LoVo (cell line): Measurements from ENCODE around the gene TRMT2B.
"Not testable (repeated sequence)": the region's sequence is repeated elsewhere in the genome, so short reads cannot be mapped to it uniquely, and the experiment has no call there.

Experiments
- DNase-seq: peaks from one replicate; pipeline ENCODE4 v3.0.0-alpha.2; 2016; ENCODE audit warnings: low spot score

TRMT2B gene, protein sequence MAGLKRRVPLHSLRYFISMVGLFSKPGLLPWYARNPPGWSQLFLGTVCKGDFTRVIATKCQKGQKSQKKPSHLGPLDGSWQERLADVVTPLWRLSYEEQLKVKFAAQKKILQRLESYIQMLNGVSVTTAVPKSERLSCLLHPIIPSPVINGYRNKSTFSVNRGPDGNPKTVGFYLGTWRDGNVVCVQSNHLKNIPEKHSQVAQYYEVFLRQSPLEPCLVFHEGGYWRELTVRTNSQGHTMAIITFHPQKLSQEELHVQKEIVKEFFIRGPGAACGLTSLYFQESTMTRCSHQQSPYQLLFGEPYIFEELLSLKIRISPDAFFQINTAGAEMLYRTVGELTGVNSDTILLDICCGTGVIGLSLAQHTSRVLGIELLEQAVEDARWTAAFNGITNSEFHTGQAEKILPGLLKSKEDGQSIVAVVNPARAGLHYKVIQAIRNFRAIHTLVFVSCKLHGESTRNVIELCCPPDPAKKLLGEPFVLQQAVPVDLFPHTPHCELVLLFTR

GRCh38 chrX:101051549-101052302, at the start of gene TRMT2B:
TRMT2B (minus strand) TSS chrX:101052111; CDS start chrX:101042289, 9,822 bp downstream.
- DNase-seq = peak; percentile 65

- DNase-seq = peak; percentile 86
Observed at GRCh38 chrX:101097546-101098453, 45.9 kb upstream of the TRMT2B start, which contains the start of gene CENPI. CENPI (plus strand) TSS chrX:101098204; CDS start chrX:101101071, 2,867 bp downstream.

DNA sequence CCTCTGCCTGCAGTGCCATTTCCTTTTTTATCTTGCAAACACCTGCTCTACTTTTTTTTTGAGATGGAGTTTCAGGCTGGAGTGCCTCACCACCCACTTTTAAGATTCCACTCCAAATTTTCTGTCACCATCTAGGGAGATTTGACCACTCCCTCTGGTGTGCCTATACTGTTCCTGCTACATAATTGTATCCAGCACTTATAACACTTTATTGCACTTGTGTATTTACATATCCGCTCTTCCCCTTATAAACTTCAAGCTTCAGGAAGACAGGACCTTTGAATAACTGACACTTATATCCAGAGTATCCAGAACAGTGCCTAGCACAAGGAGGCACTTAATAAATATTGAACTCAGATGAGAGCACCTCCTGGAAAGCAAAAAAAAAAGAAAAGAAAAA, 39.9 kb upstream of the TRMT2B start:
- no peak for DNase-seq

DNA sequence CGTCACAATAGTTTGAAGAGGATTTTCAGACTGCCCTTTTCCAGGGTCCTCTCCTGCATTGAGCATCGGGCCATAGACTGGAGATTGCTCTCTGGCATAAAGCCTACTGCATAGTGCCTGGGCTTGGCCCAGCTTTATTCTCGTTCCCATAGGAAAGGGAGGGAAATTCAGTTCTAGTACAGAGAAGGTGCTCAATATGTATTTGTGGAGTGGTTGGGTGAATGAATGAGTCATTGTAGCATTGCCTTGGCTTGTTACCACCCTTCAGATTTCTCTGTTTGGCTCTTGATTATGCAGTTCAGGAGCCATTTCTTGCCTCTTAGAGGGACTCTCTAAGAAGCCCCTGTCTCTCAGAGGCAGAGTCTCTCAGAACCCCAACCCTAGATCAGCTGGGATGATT, 29.3 kb upstream of the TRMT2B start:
- no peak for DNase-seq

- DNase-seq = no peak
Observed at GRCh38 chrX:101080326-101081124, 28.6 kb upstream of the TRMT2B start.

DNA sequence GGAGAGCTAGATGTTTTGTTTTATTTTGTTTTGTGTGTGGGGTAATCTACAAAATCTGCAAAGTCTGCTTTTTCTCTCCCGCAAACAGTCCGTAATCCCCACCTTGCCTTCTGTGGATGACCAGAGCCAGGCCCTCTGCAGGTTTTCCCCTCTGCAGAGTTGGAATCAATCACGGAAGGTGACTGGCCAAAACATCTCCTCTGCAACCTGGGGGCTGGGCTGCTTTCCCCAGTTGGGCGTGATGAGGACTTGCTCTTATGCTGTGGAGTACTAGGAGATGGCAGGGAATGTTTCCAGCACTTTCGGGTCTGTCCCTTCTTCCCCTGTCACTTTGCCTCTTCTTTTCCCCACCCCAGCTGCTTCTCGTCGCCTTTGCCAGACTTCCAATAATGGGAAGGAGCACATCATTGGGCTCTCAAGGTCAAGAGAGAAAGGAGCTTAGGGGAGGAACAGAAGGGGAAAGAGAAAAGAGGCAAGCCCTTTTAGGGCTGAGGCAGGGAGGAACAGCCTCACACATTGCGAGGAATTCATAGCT, 27.9 kb upstream of the TRMT2B start:
- no peak for DNase-seq

DNA sequence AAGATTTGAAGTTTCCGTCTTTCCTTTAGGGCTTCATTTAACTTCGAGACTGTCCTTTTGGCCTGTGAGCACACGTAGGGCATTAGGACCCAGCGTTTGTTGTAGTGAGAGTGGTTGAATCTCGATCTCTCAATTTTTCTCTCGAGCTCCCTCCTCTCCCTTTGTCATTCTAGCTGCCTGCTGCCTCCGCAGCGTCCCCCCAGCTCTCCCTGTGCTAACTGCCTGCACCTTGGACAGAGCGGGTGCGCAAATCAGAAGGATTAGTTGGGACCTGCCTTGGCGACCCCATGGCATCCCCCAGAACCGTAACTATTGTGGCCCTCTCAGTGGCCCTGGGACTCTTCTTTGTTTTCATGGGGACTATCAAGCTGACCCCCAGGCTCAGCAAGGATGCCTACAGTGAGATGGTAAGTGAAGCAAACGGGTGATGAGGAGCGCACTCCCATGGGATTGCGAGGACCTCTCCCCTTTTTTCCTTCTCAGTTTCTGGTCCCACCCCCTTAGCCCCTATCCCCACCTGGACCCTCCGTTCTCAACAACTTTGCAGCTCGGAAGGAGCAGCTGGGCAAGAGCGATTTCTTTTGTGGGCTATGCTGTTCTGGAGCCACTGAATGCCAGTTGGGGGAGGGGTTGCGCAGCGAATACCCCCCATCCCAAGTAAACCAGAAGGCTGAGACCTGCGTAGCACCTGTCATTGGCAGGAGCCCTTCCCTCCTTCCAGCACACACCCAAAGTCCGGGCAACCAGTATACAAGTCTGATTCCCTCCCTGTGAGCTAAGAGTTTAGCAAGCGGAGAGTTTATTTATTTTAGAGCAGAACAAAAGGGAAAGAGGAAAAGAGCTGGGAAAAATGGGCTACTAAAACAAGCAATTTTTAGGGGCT, 27.0 kb upstream of the TRMT2B start, which contains the start of gene TMEM35A:
Gene TMEM35A (plus strand): TSS at position 164 of the 883 bp plus-strand sequence. CDS start 124 bp downstream, at position 288.
- no peak for DNase-seq

DNA sequence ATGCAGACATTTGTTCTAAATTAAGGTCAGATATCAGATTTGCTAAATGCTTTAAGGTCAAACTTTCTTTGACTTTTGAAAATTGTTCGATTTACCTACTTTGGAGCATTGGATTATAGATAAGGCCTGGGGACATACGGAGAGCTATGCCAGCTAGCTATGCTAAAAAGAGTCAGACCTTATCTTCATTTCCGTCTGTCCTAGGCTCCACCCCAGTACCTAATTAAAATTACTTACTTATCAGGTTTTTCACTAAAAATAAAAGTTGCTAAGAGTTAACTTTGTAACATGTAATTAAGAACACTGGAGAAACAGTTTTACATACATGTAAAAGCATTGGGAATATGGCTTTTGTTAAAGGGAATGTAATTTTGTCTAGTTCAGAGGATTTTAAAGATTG, 19.7 kb upstream of the TRMT2B start:
- DNase-seq = no peak

DNA sequence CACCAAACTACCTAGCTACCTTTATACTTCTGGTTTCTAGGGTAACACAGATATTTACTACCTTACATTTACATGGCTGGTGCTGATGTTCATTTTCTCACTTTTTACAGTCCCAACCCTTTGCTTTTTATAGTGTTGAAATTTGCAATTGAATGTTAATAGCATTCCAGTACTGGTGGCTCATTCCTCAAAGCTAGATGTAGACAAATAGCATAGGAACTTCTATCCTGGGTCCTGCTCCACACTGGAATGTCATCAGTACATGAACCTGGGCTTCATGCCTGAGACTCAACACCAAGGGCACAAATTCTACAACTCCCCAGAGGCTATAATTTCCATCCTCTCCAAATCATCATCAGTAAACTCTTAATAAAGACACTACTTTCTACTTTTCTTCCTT, 10.3 kb upstream of the TRMT2B start:
- no peak for DNase-seq

DNA sequence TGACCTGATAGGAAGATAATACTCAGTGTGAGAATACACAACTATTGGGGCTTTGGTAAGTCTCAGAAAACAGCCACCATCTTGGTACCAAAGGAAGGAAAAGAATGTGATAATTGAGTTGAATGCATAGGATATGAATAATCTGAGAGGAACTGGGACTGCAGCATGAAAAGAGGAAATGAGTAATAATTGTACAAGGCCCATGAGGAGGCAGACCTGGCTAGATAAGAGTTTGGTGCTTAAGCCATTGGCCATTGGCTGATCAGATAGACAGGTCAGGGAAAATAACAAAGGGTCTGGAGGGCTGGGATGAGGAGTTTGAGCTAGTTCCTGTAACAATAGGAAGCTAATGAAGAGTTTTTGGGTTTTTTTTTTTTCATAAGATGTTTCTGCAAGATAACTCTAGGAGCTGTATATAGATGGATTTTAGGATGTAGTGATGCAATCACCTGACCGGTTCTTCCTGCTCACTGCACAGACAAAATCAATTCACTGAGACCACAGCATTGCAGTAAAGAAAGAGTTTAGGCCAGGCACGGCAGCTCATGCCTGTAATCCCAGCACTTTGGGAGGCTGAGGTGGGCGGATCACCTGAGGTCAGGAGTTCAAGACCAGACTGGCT, 5.3 kb upstream of the TRMT2B start:
- DNase-seq = no peak

- not testable (repeated sequence) for DNase-seq
Observed at GRCh38 chrX:101056551-101056950, 4.6 kb upstream of the TRMT2B start.

DNA sequence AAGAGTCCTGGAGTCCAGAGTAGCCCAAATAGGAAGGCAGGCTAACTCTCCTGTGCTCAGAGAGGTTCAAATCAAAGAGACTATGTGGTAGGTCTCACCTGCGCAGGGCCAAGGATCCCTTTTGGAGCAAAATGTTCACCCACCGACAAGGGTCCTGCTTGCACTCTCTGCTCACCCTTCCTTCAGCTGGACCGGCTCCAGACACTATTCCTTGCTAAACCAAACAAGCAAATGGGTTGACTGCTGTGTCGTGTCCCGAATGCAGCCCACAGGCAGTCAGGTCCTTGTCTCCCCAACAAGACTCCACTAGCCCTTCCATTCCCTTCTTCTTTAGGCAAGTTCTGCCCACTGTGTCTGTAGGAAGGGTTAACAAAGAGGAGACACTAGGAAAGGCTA, 760 bp downstream of the TRMT2B start:
- no peak for DNase-seq

- DNase-seq = no peak
Observed at GRCh38 chrX:101040197-101040596, 11.7 kb downstream of the TRMT2B start.

GRCh38 chrX:101037231-101037630, 14.7 kb downstream of the TRMT2B start:
- no peak for DNase-seq

DNA sequence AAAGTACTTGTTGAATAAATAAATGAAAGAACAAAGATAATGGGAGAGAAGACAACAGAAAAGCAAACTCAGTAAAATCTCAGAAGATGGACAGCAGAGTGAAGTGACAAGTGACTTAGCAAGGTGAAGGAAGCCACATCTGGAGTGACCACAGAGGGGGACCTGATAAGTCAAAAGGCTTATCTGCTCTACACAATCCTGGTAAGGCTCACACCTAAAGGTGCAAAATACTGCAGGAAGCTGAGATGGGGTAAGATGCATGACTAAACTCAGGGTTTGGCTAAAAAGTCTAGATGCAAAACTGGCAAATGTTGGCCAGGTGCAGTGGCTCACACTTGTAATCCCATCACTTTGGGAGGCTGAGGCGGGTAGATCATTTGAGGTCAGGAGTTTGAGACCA, 22.2 kb downstream of the TRMT2B start:
- DNase-seq = no peak

GRCh38 chrX:101028562-101028961, 23.3 kb downstream of the TRMT2B start:
- no peak for DNase-seq

DNA sequence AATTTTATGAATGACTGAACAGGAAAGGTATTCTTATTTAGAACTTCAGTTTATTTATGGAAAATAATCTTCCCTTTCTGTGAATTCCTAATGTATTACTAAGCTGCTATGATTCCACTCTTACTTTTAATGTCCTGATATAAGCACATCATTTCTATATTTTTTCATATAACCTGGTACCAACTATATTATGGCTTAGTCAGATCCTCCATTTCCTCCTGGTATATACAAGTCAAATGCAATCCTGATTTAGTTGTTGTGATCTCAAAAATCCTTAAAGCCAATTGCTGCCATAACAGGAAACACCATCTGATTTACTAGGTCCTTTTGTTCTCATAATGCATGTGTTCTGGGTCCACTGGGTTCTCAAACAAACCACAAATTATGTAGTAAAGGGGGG, 26.8 kb downstream of the TRMT2B start:
- DNase-seq = no peak

GRCh38 chrX:101022020-101022419, 29.9 kb downstream of the TRMT2B start:
- DNase-seq = no peak

- DNase-seq = not testable (repeated sequence)
Observed at GRCh38 chrX:101012031-101012430, 39.9 kb downstream of the TRMT2B start.
